IMR-90 (cell line): ENCODE data around the gene EEF1B2. TPM values are rescaled to one million over a fixed set of nuclear protein-coding genes. Genes with fewer than 3 reads are reported as not detected.

ENCODE experiments used
- ATAC-seq: fragments of 200-7000 bp; cut with Tn5 transposase; 2 replicates; pipeline ENCODE4 v1.9.1; 2020; ENCODE audit warnings: low read depth, mild to moderate bottlenecking, moderate library complexity
- BruUV-seq: library from RNA; stranded (reverse); fragments of 400-500 nt; replicated peaks from 2 replicates; lab custom pipeline; 2021; lab: Mats Ljungman, UMichigan
- CTCF ChIA-PET: fragments of 300-600 bp; formaldehyde crosslinking; extraction: SDS; loops from one replicate; lab custom pipeline; 2021; ENCODE audit warnings: antibody characterized with exemption; lab: Yijun Ruan, JAX
- POLR2A ChIA-PET: fragments of 300-600 bp; sonication (Branson Sonifier 250); formaldehyde crosslinking; loops from one replicate; lab custom pipeline; 2022; ENCODE audit warnings: antibody characterized with exemption; ENCODE audit not compliant: unreplicated experiment; lab: Charles Lee
- DNase-seq: peaks from one replicate; pipeline ENCODE4 v3.0.0; 2013
- H2AFZ ChIP-seq: replicated peaks from 2 replicates; pipeline ENCODE3; 2013; ENCODE audit warnings: low read length, mild to moderate bottlenecking; ENCODE audit not compliant: poor library complexity
- H2AK5ac ChIP-seq: 2 replicates; pipeline ENCODE4 v1.6.1; 2013; ENCODE audit warnings: low read depth, low read length, inconsistent platforms
- H2AK9ac ChIP-seq: replicated peaks from 2 replicates; pipeline ENCODE3; 2013; ENCODE audit warnings: mild to moderate bottlenecking, low read depth, low read length, moderate library complexity; ENCODE audit not compliant: poor library complexity
- H2BK120ac ChIP-seq: 2 replicates; pipeline ENCODE4 v1.6.1; 2013; ENCODE audit warnings: low read depth, low read length, inconsistent platforms
- H2BK15ac ChIP-seq: 3 replicates; pipeline ENCODE4 v1.6.1; 2013; ENCODE audit warnings: low read depth, low read length, inconsistent platforms
- H2BK20ac ChIP-seq: 2 replicates; pipeline ENCODE4 v1.6.1; 2013; ENCODE audit warnings: low read depth, mild to moderate bottlenecking, inconsistent platforms, low read length, moderate library complexity
- H2BK5ac ChIP-seq: 2 replicates; pipeline ENCODE4 v1.6.1; 2013; ENCODE audit warnings: mild to moderate bottlenecking, low read depth, low read length, inconsistent platforms; ENCODE audit not compliant: poor library complexity, severe bottlenecking
- H3K14ac ChIP-seq: replicated peaks from 2 replicates; pipeline ENCODE4 v1.6.1; 2013; ENCODE audit warnings: low read depth, low read length, inconsistent platforms
- H3K18ac ChIP-seq: 2 replicates; pipeline ENCODE4 v1.6.1; 2013; ENCODE audit warnings: low read depth, low read length, control low read depth
- H3K23ac ChIP-seq: 2 replicates; pipeline ENCODE4 v1.6.1; 2013; ENCODE audit warnings: low read depth, low read length, inconsistent platforms
- H3K27ac ChIP-seq: 2 replicates; pipeline ENCODE4 v1.5.1; 2013; ENCODE audit warnings: mild to moderate bottlenecking, control low read depth, low read length; ENCODE audit not compliant: insufficient read depth
- H3K27me3 ChIP-seq: 2 replicates; pipeline ENCODE4 v1.6.1; 2013; ENCODE audit warnings: low read length; ENCODE audit not compliant: control insufficient read depth, insufficient read depth
- H3K36me3 ChIP-seq: 2 replicates; pipeline ENCODE4 v1.6.1; 2013; ENCODE audit warnings: low read length, mixed read lengths; ENCODE audit not compliant: control insufficient read depth, insufficient read depth
- H3K4ac ChIP-seq: 2 replicates; pipeline ENCODE4 v1.6.1; 2013; ENCODE audit warnings: low read depth, low read length, inconsistent platforms
- H3K4me1 ChIP-seq: 2 replicates; pipeline ENCODE4 v1.6.1; 2013; ENCODE audit warnings: low read length, mixed read lengths; ENCODE audit not compliant: control insufficient read depth, insufficient read depth
- H3K4me2 ChIP-seq: 2 replicates; pipeline ENCODE4 v1.6.1; 2013; ENCODE audit warnings: low read depth, mild to moderate bottlenecking, control low read depth, low read length, moderate library complexity
- H3K4me3 ChIP-seq: 2 replicates; pipeline ENCODE4 v1.5.1; 2013; ENCODE audit warnings: low read depth, mild to moderate bottlenecking, control low read depth, low read length, moderate library complexity; ENCODE audit not compliant: insufficient read depth
- H3K56ac ChIP-seq: 2 replicates; pipeline ENCODE4 v1.6.1; 2013; ENCODE audit warnings: low read length, inconsistent platforms; ENCODE audit not compliant: insufficient read depth; ENCODE audit errors: extremely low read depth
- H3K79me1 ChIP-seq, 2 experiments: 2 replicates each; pipeline ENCODE4 v1.6.1; 2013; ENCODE audit warnings: low read length in 2 of 2, inconsistent platforms in 1 of 2, low read depth in 1 of 2
- H3K9ac ChIP-seq: 2 replicates; pipeline ENCODE4 v1.6.1; 2013; ENCODE audit warnings: low read depth, low read length, control low read depth
- H3K9me1 ChIP-seq: 2 replicates; pipeline ENCODE4 v1.6.1; 2013; ENCODE audit warnings: low read length, inconsistent platforms; ENCODE audit not compliant: insufficient read depth
- H3K9me3 ChIP-seq: 2 replicates; pipeline ENCODE4 v1.6.1; 2013; ENCODE audit warnings: low read length; ENCODE audit not compliant: control insufficient read depth, insufficient read depth
- H4K20me1 ChIP-seq: 2 replicates; pipeline ENCODE4 v1.6.1; 2013; ENCODE audit warnings: low read length, inconsistent platforms; ENCODE audit not compliant: insufficient read depth
- H4K5ac ChIP-seq: 2 replicates; pipeline ENCODE4 v1.6.1; 2013; ENCODE audit warnings: mild to moderate bottlenecking, low read depth, low read length, control low read depth
- H4K8ac ChIP-seq, 2 experiments: 2 replicates each; pipeline ENCODE4 v1.6.1; 2013; ENCODE audit warnings: low read depth in 2 of 2, low read length in 2 of 2, control low read depth in 1 of 2, inconsistent platforms in 1 of 2
- H4K91ac ChIP-seq: 2 replicates; pipeline ENCODE4 v1.6.1; 2013; ENCODE audit warnings: low read depth, low read length, inconsistent platforms; ENCODE audit not compliant: insufficient read depth
- CEBPB ChIP-seq: IDR thresholded peaks from 2 replicates; pipeline ENCODE4 v1.6.1; 2012; ENCODE audit warnings: low read depth, low read length, improper control_type of control experiment
- CHD1 ChIP-seq: IDR thresholded peaks from 2 replicates; pipeline ENCODE4 v1.6.1; 2012; ENCODE audit warnings: low read depth, low read length, improper control_type of control experiment
- CTCF ChIP-seq: conservative IDR thresholded peaks from 2 replicates; pipeline ENCODE4 v1.5.1; 2012; ENCODE audit warnings: mild to moderate bottlenecking, low read depth, low read length, improper control_type of control experiment
- MAFK ChIP-seq: IDR thresholded peaks from 2 replicates; pipeline ENCODE4 v1.6.1; 2012; ENCODE audit warnings: low read depth, low read length, improper control_type of control experiment
- MAZ ChIP-seq: IDR thresholded peaks from 2 replicates; pipeline ENCODE4 v1.6.1; 2012; ENCODE audit warnings: low read depth, mild to moderate bottlenecking, low read length, improper control_type of control experiment, moderate library complexity, borderline replicate concordance
- NFE2L2 ChIP-seq: fragments of 150-350 bp; IDR thresholded peaks from 2 replicates; pipeline ENCODE4 v1.6.1; 2016; ENCODE audit warnings: low read depth, mild to moderate bottlenecking, low read length
- POLR2A ChIP-seq: IDR thresholded peaks from 2 replicates; pipeline ENCODE4 v1.6.1; 2012; ENCODE audit warnings: mild to moderate bottlenecking, low read depth, low read length
- RCOR1 ChIP-seq: IDR thresholded peaks from 2 replicates; pipeline ENCODE4 v1.6.1; 2012; ENCODE audit warnings: mild to moderate bottlenecking, low read length, improper control_type of control experiment; ENCODE audit not compliant: insufficient replicate concordance
- RFX5 ChIP-seq: IDR thresholded peaks from 2 replicates; pipeline ENCODE4 v1.8.0; 2012; ENCODE audit warnings: low read depth, mild to moderate bottlenecking, low read length, moderate library complexity
- SMC3 ChIP-seq: fragments of 150-350 bp; IDR thresholded peaks from 2 replicates; pipeline ENCODE4 v1.6.1; 2016; ENCODE audit warnings: low read depth, mild to moderate bottlenecking, antibody characterized with exemption, low read length, moderate library complexity
- WGBS, 2 experiments: methylation state at CpG; one replicate each; pipeline versions ENCODE4 v1.1.5 to v1.1.7; 2013; ENCODE audit warnings: missing lambda C conversion rate in 2 of 2; ENCODE audit not compliant: insufficient read length in 1 of 2; ENCODE audit errors: extremely low coverage in 2 of 2; 5-methylcytosine and 5-hydroxymethylcytosine counted together
- dilution Hi-C: fragments of 300-500 bp; cut with HindIII; formaldehyde crosslinking; loops from one replicate; pipeline ENCODE4 v1.14.3; 2018; ENCODE audit warnings: low sequenced_read_pairs; ENCODE audit not compliant: unreplicated experiment
- in situ Hi-C: fragments of 300-500 bp; cut with MboI; formaldehyde crosslinking; loops from 3 replicates; pipeline ENCODE4 v1.14.3; 2019; ENCODE audit warnings: low sequenced_read_pairs, inconsistent platforms, mixed read lengths
- intact Hi-C: fragments of 100-400 bp; cut with micrococcal nuclease; formaldehyde crosslinking; loops from 2 replicates; pipeline ENCODE4 v1.10.0; 2022
- polyA plus RNA-seq, 3 experiments: library from polyadenylated mRNA; depleted of rRNA; stranded (reverse); fragments of >200 nt; gene quantifications; 2 replicates each; pipeline ENCODE4 v1.2.3, GENCODE V29; 2012; ENCODE audit warnings: low replicate concordance in 1 of 3
- total RNA-seq: library from RNA; depleted of rRNA; stranded (reverse); fragments of >200 nt; gene quantifications from 2 replicates; pipeline ENCODE4 v1.2.3, GENCODE V29; 2012
- TF ChIP-seq, protein P1 (sequence below): fragments of 150-350 bp; IDR thresholded peaks from 2 replicates; pipeline ENCODE4 v1.6.1; 2016; ENCODE audit warnings: low read depth, mild to moderate bottlenecking, low read length, moderate library complexity, borderline replicate concordance

EEF1B2 gene
- total and polyA plus RNA-seq, 2 of the 4 experiments (the other 2 are of a cell fraction): 574 to 751 TPM

GRCh38 chr2:206143451-206143850 is 16.2 kb upstream of the EEF1B2 start:
- H3K56ac ChIP-seq: no peak overlapping the region
- peaks cover 3 to 6% of the 10 kb centered on the region in 2 experiments; a peak in 2 of 4 replicates for H3K79me1 ChIP-seq
- TF ChIP-seq RFX5: no peak
- no peak for TF ChIP-seq NFE2L2
- TF ChIP-seq, protein P1, sequence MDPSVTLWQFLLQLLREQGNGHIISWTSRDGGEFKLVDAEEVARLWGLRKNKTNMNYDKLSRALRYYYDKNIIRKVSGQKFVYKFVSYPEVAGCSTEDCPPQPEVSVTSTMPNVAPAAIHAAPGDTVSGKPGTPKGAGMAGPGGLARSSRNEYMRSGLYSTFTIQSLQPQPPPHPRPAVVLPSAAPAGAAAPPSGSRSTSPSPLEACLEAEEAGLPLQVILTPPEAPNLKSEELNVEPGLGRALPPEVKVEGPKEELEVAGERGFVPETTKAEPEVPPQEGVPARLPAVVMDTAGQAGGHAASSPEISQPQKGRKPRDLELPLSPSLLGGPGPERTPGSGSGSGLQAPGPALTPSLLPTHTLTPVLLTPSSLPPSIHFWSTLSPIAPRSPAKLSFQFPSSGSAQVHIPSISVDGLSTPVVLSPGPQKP: no peak
- no peak for TF ChIP-seq CTCF
- no peak for TF ChIP-seq RCOR1
- no peak for TF ChIP-seq MAFK
- TF ChIP-seq CEBPB: no peak
- TF ChIP-seq POLR2A: no peak
- TF ChIP-seq MAZ: no peak
- TF ChIP-seq SMC3: no peak
- TF ChIP-seq CHD1: no peak
- no peak overlapping the region for H3K4me3 ChIP-seq
- dilution Hi-C loops (no loop called here), intact Hi-C loops (no loop called here), in situ Hi-C loops (no loop called here)
- no peaks in the 10 kb centered on the region for H3K4me1 ChIP-seq
- H2BK20ac ChIP-seq: no peak overlapping the region
- DNase-seq (no peak), ATAC-seq (no peak)
- no peak overlapping the region for H2AK9ac ChIP-seq
- no peak overlapping the region for H2BK5ac ChIP-seq
- no peaks in the 10 kb centered on the region for H3K9me1 ChIP-seq
- no peak overlapping the region for H2BK15ac ChIP-seq
- H3K14ac ChIP-seq: no peak overlapping the region
- POLR2A ChIA-PET: no interaction called here
- H3K9ac ChIP-seq: no peak overlapping the region
- H4K5ac ChIP-seq: no peak overlapping the region
- H3K4ac ChIP-seq: no peak overlapping the region
- H4K8ac ChIP-seq: no peak overlapping the region
- no peak overlapping the region for H2AK5ac ChIP-seq
- H4K91ac ChIP-seq: no peak overlapping the region
- no peak overlapping the region for H3K23ac ChIP-seq
- no peaks in the 10 kb centered on the region for H3K9me3 ChIP-seq
- no peak overlapping the region for H3K18ac ChIP-seq
- H3K4me2 ChIP-seq: no peak overlapping the region
- CTCF ChIA-PET: no interaction called here
- no peaks in the 10 kb centered on the region for H3K27me3 ChIP-seq
- H3K27ac ChIP-seq: no peak overlapping the region
- no TSS peak for BruUV-seq
- no peaks in the 10 kb centered on the region; the same call in 1 of the 2 replicates for H4K20me1 ChIP-seq
- no peak overlapping the region for H2BK120ac ChIP-seq
- no peak overlapping the region for H2AFZ ChIP-seq
- WGBS, 2 experiments: no CpG with 5 or more reads among the region's 4 CpGs
- H3K36me3 ChIP-seq: peaks cover 52% of the 10 kb centered on the region
